ENCODE data around the gene CADM1.

The CADM1 gene

DNA sequence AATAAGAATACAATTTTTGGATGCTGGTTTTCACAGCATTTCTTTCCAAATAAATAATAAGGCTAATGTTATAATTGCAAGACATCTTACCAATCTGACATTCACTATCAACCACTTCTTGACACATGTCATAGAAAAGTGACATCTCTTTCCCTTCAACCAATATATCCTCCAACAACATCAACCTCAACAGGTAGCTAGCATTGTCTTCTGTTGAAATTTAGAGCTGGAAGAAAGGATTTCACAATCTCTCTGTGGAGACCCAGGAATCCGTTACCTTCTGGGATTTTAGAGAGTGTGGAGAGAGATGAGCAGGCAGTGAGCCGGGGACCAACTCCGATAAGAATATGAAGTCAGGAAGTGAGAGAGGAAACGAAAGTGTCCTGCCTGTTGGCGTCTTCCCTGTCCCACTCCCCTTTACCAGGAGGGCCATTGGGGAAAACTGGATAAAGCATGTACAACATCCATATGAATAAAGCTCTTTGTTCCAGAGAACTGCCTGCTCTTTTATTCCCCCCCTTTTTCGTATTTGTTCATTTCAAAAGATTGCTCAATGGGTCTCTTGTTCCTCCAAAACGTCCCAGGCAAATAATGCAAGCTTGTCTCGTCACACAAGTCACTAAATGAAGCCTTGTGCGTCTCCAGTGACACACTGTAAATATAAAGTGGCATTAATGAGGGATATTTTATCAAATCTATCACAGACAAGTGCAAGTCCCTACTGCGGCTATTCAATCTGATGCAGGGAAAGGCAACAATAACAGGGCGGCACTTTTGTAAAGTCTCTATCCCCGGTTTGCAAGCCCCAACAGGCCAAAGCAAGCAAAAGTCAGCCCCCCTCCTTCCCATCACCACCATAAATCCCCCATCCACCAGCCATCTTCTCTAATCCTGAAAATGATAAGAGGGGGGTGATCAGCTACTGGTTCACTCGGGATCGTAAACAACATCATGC is 3.4 kb downstream of the CADM1 start:
- H3K4me2 ChIP-seq (ENCODE audit: low read length): peak overlapping the region; percentile 88
- no peaks in the 10 kb centered on the region for H3K79me2 ChIP-seq (ENCODE audit: low read length)

DNA sequence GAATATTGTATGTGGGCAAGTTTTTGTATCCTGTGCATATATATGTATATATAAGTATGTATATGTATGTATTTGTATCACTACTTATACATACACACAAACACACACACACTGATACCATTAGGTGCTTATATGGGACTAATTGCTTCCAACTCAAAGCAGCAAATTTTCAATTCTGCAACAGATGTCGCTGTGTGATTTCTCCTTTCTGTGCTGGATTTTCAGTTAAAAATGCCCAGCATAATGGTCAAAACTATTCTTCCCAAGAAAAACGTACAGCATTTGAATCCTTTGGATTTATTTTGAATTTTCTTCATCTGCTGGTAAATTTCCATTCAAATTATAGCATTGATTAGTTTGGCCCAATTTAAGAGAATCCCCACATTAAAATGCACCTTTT is 4.3 kb downstream of the CADM1 start:
- Histone ChIP-seq H3K9ac (ENCODE audit: low read length) (no peak overlapping the region), H3K27ac (ENCODE audit: low read length) (no peak overlapping the region), H3K9me3 (ENCODE audit: insufficient read depth, low read length) (no peaks in the 10 kb centered on the region), H3K4me1 (ENCODE audit: low read length) (peaks cover 74% of the 10 kb centered on the region), H3K27me3 (ENCODE audit: low read depth, low read length) (peaks cover 44% of the 10 kb centered on the region), H4K20me1 (ENCODE audit: insufficient read depth, low read length) (no peaks in the 10 kb centered on the region), H3K4me2 (ENCODE audit: low read length) (no peak overlapping the region), H3K79me2 (ENCODE audit: low read length) (no peaks in the 10 kb centered on the region), H2AFZ (ENCODE audit: low read depth, low read length) (no peak overlapping the region), H3K4me3 (ENCODE audit: low read length) (no peak overlapping the region), H3K36me3 (replicated peaks; ENCODE audit: low read depth, low read length) (no peaks in the 10 kb centered on the region)
- no peak for TF ChIP-seq EZH2phosphoT487 (IDR thresholded peaks at IDR 0.05; ENCODE audit: low read depth)
- TF ChIP-seq, protein P1, sequence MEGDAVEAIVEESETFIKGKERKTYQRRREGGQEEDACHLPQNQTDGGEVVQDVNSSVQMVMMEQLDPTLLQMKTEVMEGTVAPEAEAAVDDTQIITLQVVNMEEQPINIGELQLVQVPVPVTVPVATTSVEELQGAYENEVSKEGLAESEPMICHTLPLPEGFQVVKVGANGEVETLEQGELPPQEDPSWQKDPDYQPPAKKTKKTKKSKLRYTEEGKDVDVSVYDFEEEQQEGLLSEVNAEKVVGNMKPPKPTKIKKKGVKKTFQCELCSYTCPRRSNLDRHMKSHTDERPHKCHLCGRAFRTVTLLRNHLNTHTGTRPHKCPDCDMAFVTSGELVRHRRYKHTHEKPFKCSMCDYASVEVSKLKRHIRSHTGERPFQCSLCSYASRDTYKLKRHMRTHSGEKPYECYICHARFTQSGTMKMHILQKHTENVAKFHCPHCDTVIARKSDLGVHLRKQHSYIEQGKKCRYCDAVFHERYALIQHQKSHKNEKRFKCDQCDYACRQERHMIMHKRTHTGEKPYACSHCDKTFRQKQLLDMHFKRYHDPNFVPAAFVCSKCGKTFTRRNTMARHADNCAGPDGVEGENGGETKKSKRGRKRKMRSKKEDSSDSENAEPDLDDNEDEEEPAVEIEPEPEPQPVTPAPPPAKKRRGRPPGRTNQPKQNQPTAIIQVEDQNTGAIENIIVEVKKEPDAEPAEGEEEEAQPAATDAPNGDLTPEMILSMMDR (IDR thresholded peaks at IDR 0.05; ENCODE audit: low read depth, low read length): peak; percentile 50

More for the DNA sequence above, 3.4 kb downstream of the CADM1 start:
- Histone ChIP-seq H4K20me1 (ENCODE audit: insufficient read depth, low read length) (no peaks in the 10 kb centered on the region), H3K9ac (ENCODE audit: low read length) (no peak overlapping the region), H3K4me3 (ENCODE audit: low read length) (peak overlapping the region; percentile 64), H3K9me3 (ENCODE audit: insufficient read depth, low read length) (no peaks in the 10 kb centered on the region), H3K27me3 (ENCODE audit: low read depth, low read length) (peaks cover 51% of the 10 kb centered on the region), H3K27ac (ENCODE audit: low read length) (no peak overlapping the region), H3K36me3 (replicated peaks; ENCODE audit: low read depth, low read length) (no peaks in the 10 kb centered on the region), H3K4me1 (ENCODE audit: low read length) (peaks cover 65% of the 10 kb centered on the region), H2AFZ (ENCODE audit: low read depth, low read length) (no peak overlapping the region)
- TF ChIP-seq EZH2phosphoT487 (IDR thresholded peaks at IDR 0.05; ENCODE audit: low read depth): no peak
- TF ChIP-seq, protein P1 (IDR thresholded peaks at IDR 0.05; ENCODE audit: low read depth, low read length): no peak

DNA sequence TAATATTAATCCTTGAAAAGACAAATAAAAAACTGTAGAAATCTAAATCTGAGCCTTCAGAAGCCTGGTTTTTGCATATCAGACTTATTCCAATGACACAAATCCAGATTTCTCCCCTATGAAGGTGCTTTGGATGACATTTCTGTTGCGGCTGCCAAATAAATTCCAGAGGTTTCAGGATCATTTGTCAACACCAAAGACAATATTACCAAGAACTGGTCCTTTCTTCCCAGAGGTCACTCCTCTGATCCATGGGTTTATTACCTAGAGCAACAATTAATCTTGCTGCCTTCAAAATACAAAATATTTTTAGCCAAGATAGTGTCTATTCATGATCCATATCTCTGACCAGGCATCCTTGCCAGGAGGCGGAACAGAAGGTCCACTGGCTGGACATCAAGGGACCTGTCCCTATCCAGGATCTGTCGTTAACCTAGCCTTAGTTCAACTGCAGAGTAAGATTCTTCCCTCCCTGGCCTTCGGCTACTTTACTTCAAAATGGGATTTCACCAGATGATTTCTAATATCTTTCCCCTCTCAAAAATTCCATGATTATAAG is 4.9 kb downstream of the CADM1 start:
- H2AFZ ChIP-seq (ENCODE audit: low read depth, low read length): no peak overlapping the region
- TF ChIP-seq, protein P1 (IDR thresholded peaks at IDR 0.05; ENCODE audit: low read depth, low read length): no peak
- no peak for TF ChIP-seq EZH2phosphoT487 (IDR thresholded peaks at IDR 0.05; ENCODE audit: low read depth)

DNA sequence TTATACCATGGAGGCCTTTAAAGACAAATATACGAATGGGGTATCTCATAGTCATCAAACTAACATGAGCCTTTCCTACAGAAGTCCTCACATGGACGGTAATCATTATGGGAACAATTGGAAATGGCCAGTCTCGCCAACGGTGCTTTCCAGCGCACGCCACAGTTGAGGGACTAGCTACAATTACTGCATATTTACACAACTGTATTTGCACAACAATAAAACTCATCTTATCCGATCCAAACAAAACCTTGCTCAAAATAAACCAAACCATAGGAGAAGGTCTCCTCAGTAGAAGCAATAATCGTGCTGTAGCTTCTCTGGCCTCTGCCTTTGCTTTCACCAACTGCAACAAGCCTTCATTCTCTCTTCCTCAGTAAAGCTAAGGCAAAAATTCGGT is 5.9 kb downstream of the CADM1 start:
- Histone ChIP-seq H3K9ac (ENCODE audit: low read length) (no peak overlapping the region), H3K9me3 (ENCODE audit: insufficient read depth, low read length) (no peaks in the 10 kb centered on the region), H3K27me3 (ENCODE audit: low read depth, low read length) (peaks cover 42% of the 10 kb centered on the region), H2AFZ (ENCODE audit: low read depth, low read length) (no peak overlapping the region), H3K4me1 (ENCODE audit: low read length) (peaks cover 77% of the 10 kb centered on the region), H3K27ac (ENCODE audit: low read length) (no peak overlapping the region), H3K36me3 (replicated peaks; ENCODE audit: low read depth, low read length) (no peaks in the 10 kb centered on the region), H3K79me2 (ENCODE audit: low read length) (no peaks in the 10 kb centered on the region), H3K4me3 (ENCODE audit: low read length) (no peak overlapping the region), H4K20me1 (ENCODE audit: insufficient read depth, low read length) (no peaks in the 10 kb centered on the region), H3K4me2 (ENCODE audit: low read length) (no peak overlapping the region)
- TF ChIP-seq, protein P1 (IDR thresholded peaks at IDR 0.05; ENCODE audit: low read depth, low read length): no peak
- TF ChIP-seq EZH2phosphoT487 (IDR thresholded peaks at IDR 0.05; ENCODE audit: low read depth): no peak

More for the DNA sequence above, 4.9 kb downstream of the CADM1 start:
- no peak overlapping the region for H3K27ac ChIP-seq (ENCODE audit: low read length)
- H3K4me2 ChIP-seq (ENCODE audit: low read length): no peak overlapping the region
- H3K36me3 ChIP-seq (replicated peaks; ENCODE audit: low read depth, low read length): no peaks in the 10 kb centered on the region
- peaks cover 40% of the 10 kb centered on the region for H3K27me3 ChIP-seq (ENCODE audit: low read depth, low read length)
- H3K9me3 ChIP-seq (ENCODE audit: insufficient read depth, low read length): no peaks in the 10 kb centered on the region
- no peak overlapping the region for H3K4me3 ChIP-seq (ENCODE audit: low read length)
- no peaks in the 10 kb centered on the region for H3K79me2 ChIP-seq (ENCODE audit: low read length)
- H4K20me1 ChIP-seq (ENCODE audit: insufficient read depth, low read length): no peaks in the 10 kb centered on the region
- H3K9ac ChIP-seq (ENCODE audit: low read length): no peak overlapping the region
- H3K4me1 ChIP-seq (ENCODE audit: low read length): peaks cover 77% of the 10 kb centered on the region

Measured in OCI-LY3 (cell line).